ENCODE data around the gene PADI4.

Gene PADI4

DNA sequence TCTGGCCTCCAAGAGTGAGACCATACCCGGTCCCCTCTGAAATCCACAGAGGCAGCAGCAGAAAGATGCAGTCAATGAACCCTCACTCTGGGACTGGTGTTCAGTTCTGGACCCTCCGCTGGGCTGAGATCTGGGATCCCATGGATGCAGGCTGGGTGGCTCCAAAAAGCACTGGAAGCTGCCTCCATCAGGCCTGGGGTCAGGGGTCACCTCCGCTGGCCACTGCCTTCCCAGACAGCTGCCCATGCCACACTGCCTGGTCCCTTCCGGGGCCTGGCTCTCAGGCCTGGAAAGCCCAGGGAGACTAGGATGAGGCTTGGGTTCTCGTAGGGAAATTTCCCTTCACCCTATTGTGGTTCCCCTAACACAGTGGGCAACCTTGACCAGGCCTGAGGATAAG, 21.4 kb upstream of the PADI4 start:
- DNase-seq, result no peak

GRCh38 chr1:17287130-17287776, 20.7 kb upstream of the PADI4 start:
- DNase-seq, result no peak

DNA sequence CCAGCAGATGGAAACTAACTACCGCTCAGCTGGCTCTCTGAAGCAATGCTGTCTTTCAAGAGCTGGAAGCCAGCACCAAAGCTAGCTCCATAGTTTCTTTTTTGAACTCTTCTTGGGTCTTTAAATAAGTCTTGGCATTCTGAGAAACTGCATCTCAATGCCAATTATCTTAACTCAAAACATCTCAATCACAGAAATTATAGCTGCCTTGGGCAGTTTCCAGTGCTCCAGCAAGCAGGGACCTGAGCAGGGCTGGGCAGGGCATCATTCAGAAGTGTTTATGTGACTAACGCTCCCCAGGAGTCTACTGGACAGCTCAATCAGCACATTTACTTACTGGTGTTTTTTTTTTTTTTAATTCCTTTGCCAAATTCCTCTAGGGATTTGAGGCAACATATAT, 18.3 kb upstream of the PADI4 start:
- no peak for DNase-seq

GRCh38 chr1:17290553-17290952, 17.4 kb upstream of the PADI4 start:
- no peak for DNase-seq

- no peak for DNase-seq
These were observed 15.5 kb upstream of the PADI4 start for GRCh38 chr1:17292299-17293160.

DNA sequence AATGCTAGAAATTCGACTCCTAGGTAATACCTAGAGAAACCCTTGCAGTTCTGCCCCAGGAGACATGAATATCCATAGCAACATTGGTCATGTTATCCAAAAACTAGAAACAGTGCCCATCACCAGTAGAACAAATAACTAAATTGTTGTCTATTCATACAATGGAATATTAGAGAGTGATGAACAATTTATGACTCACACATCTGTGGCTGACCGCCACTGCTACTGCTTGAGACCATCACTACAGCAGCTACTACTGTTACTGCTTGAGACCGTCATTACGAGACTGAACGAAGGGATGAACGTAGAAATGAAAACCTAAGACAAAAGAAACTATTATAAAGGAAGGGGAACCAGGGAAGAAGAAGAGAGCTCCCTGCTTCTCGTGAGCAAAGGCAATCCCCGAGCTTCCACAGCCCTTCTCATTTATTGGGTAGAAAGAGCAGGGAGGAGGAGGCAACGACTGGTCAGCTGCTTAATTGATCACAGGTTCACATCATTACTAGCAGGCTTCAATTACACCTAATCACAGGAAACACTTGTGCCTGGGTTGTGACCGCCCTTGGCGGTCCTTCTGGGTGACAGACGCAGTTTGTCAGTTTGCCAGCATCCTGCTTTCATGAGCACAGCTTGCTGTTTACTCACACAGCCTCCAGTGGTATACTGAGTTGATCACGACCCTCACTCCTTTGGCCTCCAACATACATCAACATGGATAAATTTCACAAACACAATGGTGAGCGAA, 14.1 kb upstream of the PADI4 start:
- DNase-seq, result peak; percentile 5

DNA sequence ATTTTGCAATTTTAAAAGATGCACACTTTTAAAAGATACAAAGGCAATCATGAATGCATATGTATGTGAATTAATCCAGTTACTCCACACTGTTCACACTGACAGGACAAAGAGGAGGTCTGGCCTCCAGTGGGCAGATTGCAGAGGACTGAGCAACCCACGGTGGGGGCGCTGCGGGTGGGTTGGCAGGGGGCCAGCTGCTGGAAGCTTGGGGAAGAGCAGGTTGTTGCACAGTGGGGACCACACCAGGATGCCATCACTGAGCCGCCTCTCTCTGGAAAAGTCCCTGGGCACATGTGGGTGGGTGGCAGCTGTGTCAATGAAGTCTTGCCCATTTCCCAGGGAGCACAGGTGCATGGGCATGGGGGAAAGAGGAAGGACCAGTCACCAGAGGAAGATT, 12.7 kb upstream of the PADI4 start:
- DNase-seq, result no peak

DNA sequence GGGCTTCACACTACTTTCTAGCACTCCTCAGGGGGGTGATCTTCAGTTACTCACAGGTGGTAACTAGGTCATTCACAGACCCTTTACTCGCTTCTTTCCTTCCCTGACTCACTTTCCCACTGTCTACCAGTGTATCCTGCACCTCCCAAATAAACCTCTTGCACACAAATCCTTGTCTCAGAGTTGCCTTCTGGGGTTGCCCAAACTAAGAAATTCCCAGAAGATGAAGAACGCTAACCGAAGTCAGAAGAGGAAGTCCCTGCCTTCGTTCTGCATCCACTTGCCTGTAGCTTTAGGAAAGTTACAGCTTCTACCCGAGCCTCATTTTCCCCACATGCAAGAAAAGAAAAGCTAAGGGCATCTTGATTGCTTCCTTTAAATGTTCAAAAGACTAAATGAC, 11.9 kb upstream of the PADI4 start:
- no peak for DNase-seq

GRCh38 chr1:17297991-17298390, 10.0 kb upstream of the PADI4 start:
- no peak for DNase-seq

DNA sequence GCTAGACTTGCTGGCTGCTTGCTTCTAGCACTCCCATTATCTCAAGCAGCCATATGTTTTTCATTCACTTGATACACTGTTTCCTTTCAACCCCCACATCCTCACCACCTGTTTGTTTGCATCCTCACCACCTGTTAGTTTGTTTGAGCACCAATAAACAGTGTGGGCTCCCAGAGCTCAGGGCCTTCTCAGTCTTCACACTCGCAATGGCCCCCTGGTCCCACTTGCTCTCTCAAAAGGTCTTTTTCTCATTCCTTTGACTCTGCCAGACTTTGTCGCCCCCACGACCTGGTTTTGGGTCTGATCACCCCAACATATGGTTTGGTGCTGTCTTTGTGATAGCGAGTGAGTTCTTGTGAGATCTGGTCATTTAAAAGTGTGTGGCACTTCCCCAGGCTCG, 6.2 kb upstream of the PADI4 start:
- no peak for DNase-seq

DNA sequence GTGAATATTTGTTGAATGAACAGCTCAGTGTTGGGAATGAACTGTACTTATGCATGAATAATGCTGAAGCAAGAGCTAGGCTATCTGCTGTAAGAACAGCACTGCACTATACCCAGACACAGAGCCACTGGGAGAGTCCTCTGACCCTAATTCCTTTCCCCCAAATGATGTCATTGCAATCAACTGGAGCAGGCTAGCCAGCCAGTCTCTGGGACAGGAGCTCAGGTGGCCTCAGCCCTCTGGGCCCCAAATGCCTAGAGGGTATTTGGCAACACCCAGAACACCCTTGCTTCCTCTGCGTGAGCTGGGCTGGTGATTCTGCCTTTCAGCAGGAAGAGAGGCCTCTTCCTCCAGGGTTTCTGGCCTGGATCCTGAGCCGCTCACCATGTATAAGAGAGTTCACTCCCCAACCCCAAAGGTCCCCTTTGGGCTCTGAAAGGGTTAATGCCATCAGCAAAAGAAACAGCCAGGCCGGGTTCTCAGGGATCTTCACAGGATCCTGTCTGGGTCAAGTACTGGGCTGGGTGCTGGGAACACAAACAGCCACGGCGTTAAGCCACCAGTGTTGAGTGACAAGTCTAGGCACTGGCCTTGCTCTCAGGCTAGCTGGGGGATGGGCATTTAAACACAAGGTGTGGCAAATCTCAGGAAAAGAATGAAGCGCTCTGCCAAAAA, 3.7 kb upstream of the PADI4 start:
- no peak for DNase-seq

- DNase-seq, result no peak
These were observed 3.2 kb upstream of the PADI4 start for GRCh38 chr1:17304826-17305175.

GRCh38 chr1:17305576-17306095, 2.4 kb upstream of the PADI4 start:
- DNase-seq, result no peak

DNA sequence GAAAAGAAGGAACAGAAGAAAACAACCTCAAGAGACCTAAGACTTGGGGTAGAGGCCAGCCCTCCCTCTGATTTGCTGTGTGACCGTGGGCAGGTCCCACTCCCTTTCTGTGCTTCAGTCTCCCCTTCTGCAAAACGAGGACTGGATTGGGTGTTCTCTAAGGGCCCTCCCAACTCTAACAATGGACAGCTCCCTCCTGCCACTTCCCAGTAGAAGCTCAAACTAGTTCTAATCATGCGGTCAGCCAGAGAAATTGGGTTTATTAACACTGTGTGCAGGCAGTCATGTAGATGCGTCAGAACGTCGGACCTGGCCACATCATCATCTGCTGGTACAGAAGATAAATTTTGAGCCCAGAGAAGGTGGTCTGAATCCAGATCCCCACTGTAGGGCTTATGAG, 1.6 kb upstream of the PADI4 start:
- no peak for DNase-seq

- DNase-seq, result no peak
These were observed 1.1 kb upstream of the PADI4 start for GRCh38 chr1:17306921-17307320.

- DNase-seq, result no peak
These were observed 668 bp upstream of the PADI4 start for GRCh38 chr1:17307329-17307728.

DNA sequence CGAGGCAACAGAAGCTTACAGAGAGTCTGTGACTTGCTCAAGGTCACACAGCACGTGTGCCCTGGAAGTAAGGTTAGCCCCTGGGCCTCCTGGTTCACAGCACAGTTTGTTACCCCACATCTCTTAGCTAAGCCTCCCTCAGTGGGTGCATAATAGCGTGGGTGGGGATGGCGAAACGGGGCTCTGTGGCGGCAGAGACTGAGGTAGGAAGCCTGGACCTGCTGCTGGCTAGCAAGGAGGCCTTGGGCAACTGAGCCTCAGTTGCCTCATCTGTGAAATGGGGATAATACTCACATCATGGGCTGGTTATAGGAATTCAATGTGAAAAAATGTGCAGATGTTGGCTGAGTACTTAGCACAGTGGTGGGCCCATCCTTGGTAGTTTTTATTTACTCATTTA, 596 bp downstream of the PADI4 start:
- DNase-seq, result no peak

DNA sequence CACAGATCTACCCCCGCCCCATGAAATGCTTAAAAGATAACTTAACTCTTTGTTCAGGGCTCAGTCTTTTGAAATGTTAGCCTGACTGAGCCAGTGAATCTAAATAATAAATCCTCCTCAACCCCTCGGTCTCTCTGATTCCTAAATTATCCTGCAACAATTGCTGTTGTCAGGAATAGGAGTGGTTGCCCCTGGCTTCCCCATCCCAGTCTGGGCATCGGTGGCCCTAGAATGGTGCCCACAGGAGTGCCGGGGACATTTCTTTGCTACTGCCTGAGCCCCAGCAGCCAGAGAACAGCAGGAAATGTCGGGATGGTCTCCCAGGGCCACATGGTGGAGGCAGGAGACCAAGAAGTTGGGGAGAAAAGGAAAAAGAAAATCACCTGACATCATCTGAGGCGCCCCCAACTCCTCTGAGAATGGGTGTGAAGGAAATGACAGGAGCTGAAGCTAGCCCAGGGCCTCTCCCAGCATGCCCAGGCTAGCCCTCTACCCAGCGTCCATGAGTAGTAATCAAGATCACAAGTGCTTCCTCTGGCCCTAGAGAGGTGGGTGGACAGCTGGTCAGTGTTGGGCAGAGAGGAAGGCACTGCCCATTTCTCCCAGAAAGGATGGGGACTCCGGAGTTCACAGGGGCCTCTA, 1.6 kb downstream of the PADI4 start:
- DNase-seq, result no peak

DNA sequence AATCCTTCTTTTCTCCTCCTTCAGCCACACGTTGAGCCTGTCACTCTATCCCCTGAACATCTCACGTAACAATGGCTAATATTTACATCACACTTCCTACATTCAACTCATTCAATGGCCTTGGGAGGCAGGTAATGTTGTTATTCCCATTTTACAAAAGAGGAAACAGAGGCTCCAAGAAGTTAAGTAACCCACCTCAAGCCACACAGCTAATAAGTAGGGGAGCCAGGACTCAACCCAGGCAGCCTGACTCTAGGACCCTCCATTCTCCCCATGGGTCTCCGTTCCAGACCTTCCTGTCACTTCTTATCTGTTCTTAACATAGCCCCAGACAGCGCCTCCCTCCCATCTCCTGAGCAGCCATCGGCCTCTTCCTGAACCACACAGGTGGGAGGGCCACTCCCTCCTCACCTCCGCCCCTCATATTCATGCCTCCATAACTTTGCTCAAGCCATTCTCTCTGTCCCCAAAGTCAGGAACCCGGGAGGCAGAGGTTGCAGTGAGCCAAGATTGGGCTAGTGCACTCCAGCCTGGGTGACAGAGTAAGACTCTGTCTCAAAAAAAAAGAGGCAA, 2.2 kb downstream of the PADI4 start:
- no peak for DNase-seq

GRCh38 chr1:17313530-17314309, 5.7 kb downstream of the PADI4 start:
- DNase-seq, result no peak

- no peak for DNase-seq
These were observed 6.5 kb downstream of the PADI4 start for GRCh38 chr1:17314491-17314971.
